HEK293 (cell line): ENCODE results near the gene PEX7.
A peak's percentile ranks its signal among the peaks of the same experiment; 100 is the strongest.

ENCODE experiments used
- CTCF ChIA-PET: fragments of 350-600 bp; formaldehyde crosslinking; extraction: SDS; loops from one replicate; lab custom pipeline; 2021; ENCODE audit warnings: antibody characterized with exemption; lab: Yijun Ruan, JAX
- POLR2A ChIA-PET: fragments of 300-600 bp; formaldehyde crosslinking; extraction: SDS; loops from one replicate; lab custom pipeline; 2020; ENCODE audit warnings: antibody characterized with exemption, inconsistent platforms; lab: Yijun Ruan, JAX
- H3K27ac ChIP-seq: fragments of 200-500 bp; sonication (Bioruptor generic); 2 replicates; pipeline ENCODE4 v1.5.1; 2014; ENCODE audit warnings: low read depth, low read length, control low read depth, inconsistent platforms; ENCODE audit errors: extremely low read depth
- H3K36me3 ChIP-seq, 2 experiments: fragments of 200-500 bp in 1 of 2; sonication (Bioruptor generic) in 1 of 2; 1 replicate in 1 of 2; 2 replicates in 1 of 2; pipeline ENCODE4 v1.5.1; 2014 to 2017; ENCODE audit warnings: inconsistent platforms in 2 of 2, low read length in 2 of 2; ENCODE audit not compliant: control insufficient read depth in 2 of 2, insufficient read depth in 1 of 2
- H3K4me1 ChIP-seq: fragments of 200-500 bp; sonication (Bioruptor generic); 2 replicates; pipeline ENCODE4 v1.5.1; 2014; ENCODE audit warnings: mild to moderate bottlenecking, low read length, inconsistent platforms; ENCODE audit not compliant: control insufficient read depth, insufficient read depth
- H3K4me3 ChIP-seq: 2 replicates; pipeline ENCODE4 v1.5.1; 2011; ENCODE audit warnings: low read depth, mild to moderate bottlenecking, control low read depth, low read length, moderate library complexity
- H3K9me3 ChIP-seq: fragments of 200-500 bp; sonication (Bioruptor generic); 2 replicates; pipeline ENCODE4 v1.5.1; 2014; ENCODE audit warnings: low read depth, low read length, inconsistent platforms; ENCODE audit not compliant: control insufficient read depth, insufficient read depth
- KLF10 ChIP-seq: fragments of 450-650 bp; IDR thresholded peaks from 2 replicates; pipeline ENCODE4 v1.5.1; 2018; ENCODE audit warnings: missing biosample characterization, mild to moderate bottlenecking, missing genetic modification characterization
- OSR2 ChIP-seq: fragments of 450-650 bp; formaldehyde crosslinking; IDR thresholded peaks from 2 replicates; pipeline ENCODE4 v1.5.1; 2016; ENCODE audit warnings: missing biosample characterization, missing genetic modification characterization
- RBAK ChIP-seq: fragments of 450-650 bp; formaldehyde crosslinking; IDR thresholded peaks from 2 replicates; pipeline ENCODE4 v1.5.1; 2016; ENCODE audit warnings: missing biosample characterization, missing genetic modification characterization
- SALL2 ChIP-seq: fragments of 450-650 bp; formaldehyde crosslinking; IDR thresholded peaks from 2 replicates; pipeline ENCODE4 v1.5.0; 2017; ENCODE audit warnings: missing biosample characterization, mild to moderate bottlenecking, missing genetic modification characterization, borderline replicate concordance
- SCRT1 ChIP-seq: fragments of 450-650 bp; formaldehyde crosslinking; IDR thresholded peaks from 2 replicates; pipeline ENCODE4 v1.5.1; 2016; ENCODE audit warnings: missing biosample characterization, missing genetic modification characterization, borderline replicate concordance
- SP7 ChIP-seq: fragments of 450-650 bp; formaldehyde crosslinking; IDR thresholded peaks from 2 replicates; pipeline ENCODE4 v1.5.1; 2016; ENCODE audit warnings: missing biosample characterization, missing genetic modification characterization
- ZBTB17 ChIP-seq: fragments of 450-650 bp; formaldehyde crosslinking; IDR thresholded peaks from 2 replicates; pipeline ENCODE4 v1.5.1; 2016; ENCODE audit warnings: missing biosample characterization, missing genetic modification characterization
- ZBTB49 ChIP-seq: fragments of 450-650 bp; formaldehyde crosslinking; IDR thresholded peaks from 2 replicates; pipeline ENCODE4 v1.5.1; 2016; ENCODE audit warnings: missing biosample characterization, missing genetic modification characterization, low read depth
- ZFHX2 ChIP-seq: fragments of 450-650 bp; formaldehyde crosslinking; conservative IDR thresholded peaks from 2 replicates; pipeline ENCODE4 v1.5.1; 2016; ENCODE audit warnings: missing biosample characterization, missing genetic modification characterization
- ZNF140 ChIP-seq: fragments of 450-650 bp; formaldehyde crosslinking; IDR thresholded peaks from 2 replicates; pipeline ENCODE4 v1.5.1; 2016; ENCODE audit warnings: missing biosample characterization, missing genetic modification characterization
- ZNF146 ChIP-seq: fragments of 450-650 bp; formaldehyde crosslinking; IDR thresholded peaks from 2 replicates; pipeline ENCODE4 v1.5.1; 2016; ENCODE audit warnings: missing biosample characterization, missing genetic modification characterization
- ZNF155 ChIP-seq: fragments of 450-650 bp; formaldehyde crosslinking; IDR thresholded peaks from 2 replicates; pipeline ENCODE4 v1.5.1; 2016; ENCODE audit warnings: missing biosample characterization, missing genetic modification characterization
- ZNF292 ChIP-seq: fragments of 450-650 bp; formaldehyde crosslinking; IDR thresholded peaks from 2 replicates; pipeline ENCODE4 v1.5.1; 2016; ENCODE audit warnings: low read depth, missing biosample characterization, missing genetic modification characterization, borderline replicate concordance
- ZNF398 ChIP-seq: fragments of 450-650 bp; formaldehyde crosslinking; IDR thresholded peaks from 2 replicates; pipeline ENCODE4 v1.5.1; 2017; ENCODE audit warnings: missing biosample characterization, missing genetic modification characterization
- ZNF426 ChIP-seq: fragments of 450-650 bp; formaldehyde crosslinking; IDR thresholded peaks from 2 replicates; pipeline ENCODE4 v1.5.1; 2017; ENCODE audit warnings: missing biosample characterization, missing genetic modification characterization, mild to moderate bottlenecking, inconsistent platforms, moderate library complexity
- ZNF558 ChIP-seq: fragments of 450-650 bp; formaldehyde crosslinking; IDR thresholded peaks from 2 replicates; pipeline ENCODE4 v1.5.1; 2016; ENCODE audit warnings: missing biosample characterization, missing genetic modification characterization
- ZNF610 ChIP-seq: fragments of 450-650 bp; formaldehyde crosslinking; IDR thresholded peaks from 2 replicates; pipeline ENCODE4 v1.5.1; 2016; ENCODE audit warnings: missing biosample characterization, missing genetic modification characterization, borderline replicate concordance
- ZNF626 ChIP-seq: fragments of 450-650 bp; sonication (Bioruptor Pico); formaldehyde crosslinking; IDR thresholded peaks from 2 replicates; pipeline ENCODE4 v1.5.1; 2018; ENCODE audit warnings: missing biosample characterization, missing genetic modification characterization, inconsistent platforms
- ZNF660 ChIP-seq: fragments of 450-650 bp; IDR thresholded peaks from 2 replicates; pipeline ENCODE4 v1.5.1; 2018; ENCODE audit warnings: missing biosample characterization, mild to moderate bottlenecking, missing genetic modification characterization
- ZNF768 ChIP-seq: fragments of 450-650 bp; formaldehyde crosslinking; IDR thresholded peaks from 2 replicates; pipeline ENCODE4 v1.5.1; 2018; ENCODE audit warnings: missing biosample characterization, mild to moderate bottlenecking, missing genetic modification characterization
- ZNF776 ChIP-seq: fragments of 450-650 bp; formaldehyde crosslinking; IDR thresholded peaks from 2 replicates; pipeline ENCODE4 v1.5.0; 2017; ENCODE audit warnings: missing biosample characterization, missing genetic modification characterization, borderline replicate concordance
- ZNF792 ChIP-seq: fragments of 450-650 bp; formaldehyde crosslinking; IDR thresholded peaks from 2 replicates; pipeline ENCODE4 v1.5.1; 2016; ENCODE audit warnings: missing biosample characterization, missing genetic modification characterization
- ZNF830 ChIP-seq: fragments of 450-650 bp; IDR thresholded peaks from 2 replicates; pipeline ENCODE4 v1.5.0; 2018; ENCODE audit warnings: missing biosample characterization, missing genetic modification characterization, low read depth, mild to moderate bottlenecking, moderate library complexity
- TF ChIP-seq, protein P1 (sequence below): fragments of 450-650 bp; formaldehyde crosslinking; IDR thresholded peaks from 2 replicates; pipeline ENCODE4 v1.5.1; 2016; ENCODE audit warnings: missing biosample characterization, missing genetic modification characterization

The PEX7 gene

GRCh38 chr6:136783021-136783420 is 39.4 kb upstream of the PEX7 start:
- no peak overlapping the region for H3K27ac ChIP-seq
- TF ChIP-seq, protein P1, sequence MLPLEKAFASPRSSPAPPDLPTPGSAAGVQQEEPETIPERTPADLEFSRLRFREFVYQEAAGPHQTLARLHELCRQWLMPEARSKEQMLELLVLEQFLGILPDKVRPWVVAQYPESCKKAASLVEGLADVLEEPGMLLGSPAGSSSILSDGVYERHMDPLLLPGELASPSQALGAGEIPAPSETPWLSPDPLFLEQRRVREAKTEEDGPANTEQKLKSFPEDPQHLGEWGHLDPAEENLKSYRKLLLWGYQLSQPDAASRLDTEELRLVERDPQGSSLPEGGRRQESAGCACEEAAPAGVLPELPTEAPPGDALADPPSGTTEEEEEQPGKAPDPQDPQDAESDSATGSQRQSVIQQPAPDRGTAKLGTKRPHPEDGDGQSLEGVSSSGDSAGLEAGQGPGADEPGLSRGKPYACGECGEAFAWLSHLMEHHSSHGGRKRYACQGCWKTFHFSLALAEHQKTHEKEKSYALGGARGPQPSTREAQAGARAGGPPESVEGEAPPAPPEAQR (tag by site-specific recombination): no peak
- TF ChIP-seq ZNF768 (tag by site-specific recombination) (no peak), ZNF558 (tag by site-specific recombination) (no peak), KLF10 (no peak), OSR2 (tag by site-specific recombination) (no peak), ZNF292 (tag by site-specific recombination) (no peak), ZNF155 (tag by site-specific recombination) (no peak), RBAK (tag by site-specific recombination) (no peak), ZNF610 (no peak), SCRT1 (tag by site-specific recombination) (no peak), ZNF830 (no peak)
- H3K9me3 ChIP-seq: no peaks in the 10 kb centered on the region
- H3K4me1 ChIP-seq: peaks cover 11% of the 10 kb centered on the region
- CTCF ChIA-PET: interaction anchor here (0.7 to 1.8 kb wide), 2 partner anchors 9 to 152 kb away, joined by 3 to 8 read pairs; partner anchors contain the start of gene MAP3K5
- POLR2A ChIA-PET: no interaction called here
- no peaks in the 10 kb centered on the region for H3K36me3 ChIP-seq
- no peak overlapping the region for H3K4me3 ChIP-seq

- peaks cover 13% of the 10 kb centered on the region for H3K4me1 ChIP-seq
- peak; percentile 23; the same call in 1 of the 2 replicates for TF ChIP-seq ZBTB17 (tag by site-specific recombination)
- TF ChIP-seq ZNF398 (tag by site-specific recombination): no peak
- ChIA-PET POLR2A (interaction anchor here (1.5 kb wide), 1 partner anchor 9 kb away, joined by 3 read pairs; the partner anchor contains the start of gene MAP3K5), CTCF (interaction anchor here (0.7 to 0.8 kb wide), 2 partner anchors 9 to 152 kb away, joined by 3 to 5 read pairs; partner anchors contain the start of gene MAP3K5)
- no peak overlapping the region for H3K27ac ChIP-seq
- H3K4me3 ChIP-seq: no peak overlapping the region
- no peaks in the 10 kb centered on the region for H3K9me3 ChIP-seq
- H3K36me3 ChIP-seq: no peaks in the 10 kb centered on the region
Measured at GRCh38 chr6:136783495-136784270, 38.7 kb upstream of the PEX7 start.

DNA sequence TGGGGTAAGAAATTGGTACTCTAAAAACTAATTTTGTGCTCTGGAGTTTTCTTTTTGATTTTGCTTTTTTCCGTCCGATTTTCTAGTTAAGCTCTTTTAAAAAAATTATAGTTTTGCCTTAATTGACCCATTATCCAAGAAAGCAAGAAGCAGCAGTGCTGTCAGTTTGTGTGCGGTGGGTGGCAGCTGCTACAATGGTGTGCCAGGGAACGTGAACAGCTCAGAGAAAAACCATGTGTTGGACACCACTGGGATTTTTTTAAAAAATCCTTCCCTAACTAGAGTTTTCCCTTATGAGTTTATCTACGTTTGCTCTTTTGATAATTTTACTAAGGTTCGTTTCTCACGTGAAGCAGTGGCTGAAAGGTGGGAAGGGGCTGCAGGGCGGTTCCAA is 38.1 kb upstream of the PEX7 start:
- POLR2A ChIA-PET: interaction anchor here (1.5 kb wide), 1 partner anchor 8 kb away, joined by 3 read pairs; the partner anchor contains the start of gene MAP3K5
- H3K27ac ChIP-seq: no peak overlapping the region
- H3K9me3 ChIP-seq: no peaks in the 10 kb centered on the region
- no peaks in the 10 kb centered on the region for H3K36me3 ChIP-seq
- H3K4me3 ChIP-seq: no peak overlapping the region
- CTCF ChIA-PET: interaction anchor here (0.8 kb wide), 1 partner anchor 8 kb away, joined by 5 read pairs; the partner anchor contains the start of gene MAP3K5
- peaks cover 13% of the 10 kb centered on the region for H3K4me1 ChIP-seq
- TF ChIP-seq ZNF626 (tag by site-specific recombination): no peak
- TF ChIP-seq SP7 (tag by site-specific recombination): no peak
- TF ChIP-seq ZNF660 (tag by site-specific recombination): no peak
- no peak for TF ChIP-seq ZFHX2 (tag by site-specific recombination)
- no peak for TF ChIP-seq ZNF140
- no peak for TF ChIP-seq ZNF426 (tag by site-specific recombination)
- no peak for TF ChIP-seq ZNF398 (tag by site-specific recombination)
- no peak for TF ChIP-seq SALL2 (tag by site-specific recombination)
- no peak for TF ChIP-seq ZNF792
- no peak for TF ChIP-seq ZBTB49 (tag by site-specific recombination)
- no peak for TF ChIP-seq ZNF776
- TF ChIP-seq ZNF146 (tag by site-specific recombination): no peak
